AG09319 (cell line): ENCODE measurements around the gene AP2A1.

Source experiments
- DNase-seq: peaks from one replicate; pipeline ENCODE4 v3.0.0-alpha.2; 2010; ENCODE audit warnings: low read depth; ENCODE audit errors: extremely low read depth
- CTCF ChIP-seq: IDR thresholded peaks from 2 replicates; pipeline ENCODE4 v1.5.1; 2011; ENCODE audit warnings: low read depth, mild to moderate bottlenecking, inconsistent platforms, low read length, moderate library complexity

Gene AP2A1

DNA sequence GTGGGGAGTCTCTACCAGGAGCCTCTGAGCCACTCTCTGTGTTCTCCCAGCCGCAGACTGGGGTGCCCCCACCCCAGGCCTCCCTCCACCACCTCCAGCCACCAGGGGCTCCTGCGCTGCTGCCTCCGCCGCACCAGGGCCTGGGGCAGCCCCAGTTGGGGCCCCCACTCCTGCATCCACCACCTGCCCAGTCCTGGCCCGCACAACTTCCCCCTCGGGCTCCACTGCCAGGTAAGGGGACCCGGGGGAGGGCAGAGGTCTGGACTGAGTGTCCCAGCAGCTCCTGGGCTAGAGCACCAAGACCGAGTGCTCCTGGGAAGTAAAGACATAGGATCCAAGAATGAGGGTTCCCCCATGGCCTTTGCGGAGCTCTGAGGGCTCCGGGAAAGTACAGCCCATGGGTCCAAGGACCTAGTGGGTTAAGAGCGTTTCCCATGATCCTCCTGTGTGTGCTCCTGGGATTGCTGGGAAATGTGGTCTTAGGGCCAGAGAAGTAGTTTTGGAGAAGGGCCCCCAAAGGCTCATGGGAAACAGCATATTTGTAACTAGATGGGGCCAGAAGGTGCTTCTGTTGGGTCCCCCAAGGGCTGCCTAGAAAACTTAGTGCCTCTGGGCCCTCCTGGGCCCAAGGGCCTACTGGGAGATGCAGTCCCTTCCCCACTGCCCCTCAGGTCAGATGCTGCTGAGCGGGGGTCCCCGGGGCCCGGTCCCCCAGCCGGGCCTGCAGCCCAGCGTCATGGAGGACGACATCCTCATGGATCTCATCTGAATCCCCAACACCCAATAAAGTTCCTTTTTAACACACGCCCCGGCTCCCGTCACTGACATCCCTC, 69.6 kb downstream of the AP2A1 start:
- DNase-seq = no peak
- no peak for TF ChIP-seq CTCF

DNA sequence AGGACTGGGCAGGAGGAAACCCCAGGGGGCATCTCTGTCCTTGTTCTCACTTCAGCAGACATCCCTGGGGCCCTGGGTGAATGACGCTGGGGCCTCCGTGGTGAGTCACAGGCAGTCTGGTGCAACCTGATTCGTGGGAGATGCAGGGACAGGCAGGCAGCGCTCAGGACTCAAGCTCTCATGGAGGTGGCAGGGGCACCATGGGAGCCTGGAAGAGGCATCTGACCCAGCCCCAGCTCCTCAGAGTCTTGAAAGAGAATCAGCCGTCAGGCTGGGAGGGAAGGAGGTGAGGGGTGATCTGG, 70.2 kb downstream of the AP2A1 start:
- TF ChIP-seq CTCF = no peak
- DNase-seq = no peak

GRCh38 chr19:49837425-49837824, 70.6 kb downstream of the AP2A1 start:
- no peak for DNase-seq
- no peak for TF ChIP-seq CTCF

DNA sequence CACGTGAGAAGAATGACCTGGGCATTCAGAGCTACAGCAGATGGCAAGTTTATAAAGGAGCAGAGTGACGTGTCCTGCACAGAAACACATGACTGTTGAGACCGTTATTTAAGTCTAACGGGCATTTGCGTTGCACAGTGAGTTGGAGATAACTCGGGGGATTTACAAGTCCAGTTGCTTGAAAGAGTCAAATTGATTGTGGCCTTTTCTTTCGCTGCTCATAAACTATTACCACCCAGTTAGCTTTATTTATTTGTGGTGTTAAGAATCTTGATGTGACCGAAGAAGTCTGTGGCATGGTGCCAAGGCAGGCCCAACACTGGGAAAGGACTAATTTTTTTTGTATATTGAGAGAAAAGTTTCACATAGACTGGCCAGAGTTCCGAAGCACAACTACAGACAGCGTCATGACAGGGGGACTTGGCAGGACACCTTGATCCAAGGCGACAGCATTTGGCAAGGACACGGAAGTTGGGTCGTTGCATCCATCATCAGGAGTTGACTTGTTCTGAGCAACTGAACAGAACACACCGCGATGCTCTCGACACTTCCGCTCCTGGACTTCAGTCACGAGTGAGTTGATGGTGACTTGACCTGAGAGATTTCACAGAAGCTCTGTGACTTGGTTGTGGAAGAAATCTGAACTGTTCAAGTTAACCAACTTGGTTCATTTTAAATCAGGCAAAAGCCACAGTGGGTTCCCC, 72.2 kb downstream of the AP2A1 start:
- DNase-seq = no peak
- no peak for TF ChIP-seq CTCF

GRCh38 chr19:49839713-49840112, 72.9 kb downstream of the AP2A1 start:
- no peak for TF ChIP-seq CTCF
- DNase-seq = no peak

DNA sequence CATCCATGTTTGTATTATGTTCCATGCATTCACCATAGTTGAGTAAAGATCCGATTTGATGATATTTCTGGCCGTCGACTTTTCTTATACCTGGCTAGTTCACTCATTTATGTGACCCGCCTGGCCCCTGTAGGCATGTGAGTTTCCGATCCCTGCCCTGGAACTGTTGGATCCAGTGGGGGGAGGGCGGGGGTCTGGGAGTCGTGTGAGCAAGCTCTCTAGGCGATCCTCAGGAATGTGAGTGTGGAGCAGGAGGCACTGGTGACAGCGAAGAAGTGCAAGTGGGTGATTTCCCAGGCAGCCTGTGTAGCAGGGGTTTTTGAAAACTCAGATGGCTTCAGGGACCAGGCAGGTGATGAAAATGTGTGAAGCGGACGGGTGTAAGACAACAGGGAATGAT, 73.5 kb downstream of the AP2A1 start:
- no peak for TF ChIP-seq CTCF
- DNase-seq = no peak

DNA sequence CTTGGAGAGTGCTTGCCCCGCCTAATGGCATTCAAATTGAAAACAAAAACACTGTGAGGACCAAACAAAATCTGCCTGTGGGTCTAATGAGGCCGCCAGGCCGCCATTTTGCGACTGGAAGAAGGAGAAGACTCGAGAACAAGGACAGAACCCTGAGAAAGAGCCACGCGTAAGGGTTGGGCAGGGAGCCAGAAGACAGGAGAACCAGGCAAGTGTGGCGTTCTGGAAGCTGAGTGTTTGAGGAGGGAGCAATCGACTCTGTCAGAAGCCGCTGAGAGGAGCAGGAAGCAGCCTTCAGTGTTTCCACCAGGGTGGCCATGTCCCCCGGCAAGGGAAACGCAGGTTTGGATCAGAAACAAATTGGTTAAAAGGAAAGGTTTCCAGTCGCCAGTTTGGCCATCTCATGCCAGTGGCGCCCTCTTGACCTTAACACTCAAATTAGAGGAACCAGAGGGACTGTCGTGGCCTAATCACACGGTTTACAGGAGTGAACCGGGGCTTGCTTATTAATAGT, 74.0 kb downstream of the AP2A1 start:
- DNase-seq = no peak
- no peak for TF ChIP-seq CTCF
